Activated T-cell treated with anti-CD3 and anti-CD28 coated beads, Interleukin-2, amount 50 U/mL, for 24 hours (primary cell): Measurements from ENCODE around the gene UBL4B.
A peak's percentile ranks its signal among the peaks of the same experiment; 100 is the strongest.

ENCODE experiments used
- DNase-seq: peaks from one replicate; pipeline ENCODE4 v3.0.0-alpha.2; 2020
- H3K27ac Mint-ChIP-seq: 2 replicates; pipeline ENCODE4 v1.8.0; 2020; ENCODE audit warnings: mild to moderate bottlenecking, mixed read lengths
- H3K27me3 Mint-ChIP-seq: 2 replicates; pipeline ENCODE4 v1.8.0; 2020; ENCODE audit warnings: mixed read lengths
- H3K36me3 Mint-ChIP-seq: 2 replicates; pipeline ENCODE4 v1.8.0; 2020; ENCODE audit warnings: low read depth, mixed read lengths
- H3K4me1 Mint-ChIP-seq: 2 replicates; pipeline ENCODE4 v1.8.0; 2020; ENCODE audit warnings: low read depth, mixed read lengths
- H3K4me3 Mint-ChIP-seq: 2 replicates; pipeline ENCODE4 v1.8.0; 2020; ENCODE audit warnings: mild to moderate bottlenecking, moderate library complexity, mixed read lengths
- H3K9me3 Mint-ChIP-seq: 2 replicates; pipeline ENCODE4 v1.8.0; 2020; ENCODE audit warnings: mixed read lengths

UBL4B gene

GRCh38 chr1:110112143-110112542 is at the start of gene UBL4B:
Gene UBL4B, plus strand, starts transcription at chr1:110112443. Its CDS starts 92 bp downstream, at chr1:110112535.
- no peaks in the 10 kb centered on the region for H3K4me1 Mint-ChIP-seq
- H3K9me3 Mint-ChIP-seq: no peaks in the 10 kb centered on the region
- H3K36me3 Mint-ChIP-seq: no peaks in the 10 kb centered on the region
- DNase-seq: no peak
- H3K4me3 Mint-ChIP-seq: no peak within 1 kb of the TSS
- H3K27ac Mint-ChIP-seq: no peak within 1 kb of the TSS
- peaks cover 25% of the 10 kb centered on the region for H3K27me3 Mint-ChIP-seq

GRCh38 chr1:110062612-110063011 is 49.6 kb upstream of the UBL4B start:
- H3K4me3 Mint-ChIP-seq: no peak overlapping the region
- no peak for DNase-seq
- H3K27me3 Mint-ChIP-seq: peaks cover 19% of the 10 kb centered on the region
- H3K36me3 Mint-ChIP-seq: peaks cover 36% of the 10 kb centered on the region
- no peaks in the 10 kb centered on the region for H3K4me1 Mint-ChIP-seq
- H3K9me3 Mint-ChIP-seq: no peaks in the 10 kb centered on the region
- H3K27ac Mint-ChIP-seq: no peak overlapping the region

GRCh38 chr1:110063781-110064180 is 48.5 kb upstream of the UBL4B start:
- Mint-ChIP-seq H3K27ac (no peak overlapping the region), H3K9me3 (no peaks in the 10 kb centered on the region), H3K4me1 (peaks cover 9% of the 10 kb centered on the region), H3K27me3 (peaks cover 30% of the 10 kb centered on the region), H3K36me3 (peaks cover 26% of the 10 kb centered on the region), H3K4me3 (no peak overlapping the region)
- DNase-seq: no peak

- DNase-seq: no peak
- H3K27me3 Mint-ChIP-seq: peaks cover 40% of the 10 kb centered on the region
- peaks cover 16% of the 10 kb centered on the region for H3K4me1 Mint-ChIP-seq
- no peak overlapping the region for H3K4me3 Mint-ChIP-seq
- H3K9me3 Mint-ChIP-seq: no peaks in the 10 kb centered on the region
- peaks cover 19% of the 10 kb centered on the region for H3K36me3 Mint-ChIP-seq
- H3K27ac Mint-ChIP-seq: no peak overlapping the region
Observed at GRCh38 chr1:110064576-110065337, 47.5 kb upstream of the UBL4B start.

- H3K4me3 Mint-ChIP-seq: no peak overlapping the region
- H3K27ac Mint-ChIP-seq: no peak overlapping the region
- H3K36me3 Mint-ChIP-seq: peaks cover 10% of the 10 kb centered on the region
- no peaks in the 10 kb centered on the region for H3K9me3 Mint-ChIP-seq
- DNase-seq: no peak
- H3K27me3 Mint-ChIP-seq: peaks cover 46% of the 10 kb centered on the region
- peaks cover 18% of the 10 kb centered on the region for H3K4me1 Mint-ChIP-seq
Observed at GRCh38 chr1:110065841-110066240, 46.4 kb upstream of the UBL4B start.

GRCh38 chr1:110067479-110067892 is 44.8 kb upstream of the UBL4B start:
- H3K4me1 Mint-ChIP-seq: peaks cover 18% of the 10 kb centered on the region
- H3K27me3 Mint-ChIP-seq: peaks cover 62% of the 10 kb centered on the region
- H3K27ac Mint-ChIP-seq: no peak overlapping the region
- H3K36me3 Mint-ChIP-seq: no peaks in the 10 kb centered on the region
- peak; percentile 41 for DNase-seq
- no peak overlapping the region for H3K4me3 Mint-ChIP-seq
- H3K9me3 Mint-ChIP-seq: no peaks in the 10 kb centered on the region

- peaks cover 66% of the 10 kb centered on the region for H3K27me3 Mint-ChIP-seq
- H3K4me1 Mint-ChIP-seq: peaks cover 18% of the 10 kb centered on the region
- H3K27ac Mint-ChIP-seq: peak overlapping the region; percentile 6
- no peaks in the 10 kb centered on the region for H3K36me3 Mint-ChIP-seq
- no peaks in the 10 kb centered on the region for H3K9me3 Mint-ChIP-seq
- peak overlapping the region; percentile 32 for H3K4me3 Mint-ChIP-seq
- DNase-seq: peak; percentile 48
Observed at GRCh38 chr1:110067893-110068645, 44.2 kb upstream of the UBL4B start.

- H3K4me3 Mint-ChIP-seq: peak overlapping the region; percentile 32
- peaks cover 18% of the 10 kb centered on the region for H3K4me1 Mint-ChIP-seq
- no peaks in the 10 kb centered on the region for H3K36me3 Mint-ChIP-seq
- H3K27ac Mint-ChIP-seq: peak overlapping the region; percentile 6
- H3K27me3 Mint-ChIP-seq: peaks cover 73% of the 10 kb centered on the region
- DNase-seq: peak; percentile 57
- no peaks in the 10 kb centered on the region for H3K9me3 Mint-ChIP-seq
Observed at GRCh38 chr1:110068646-110069403, 43.4 kb upstream of the UBL4B start.

- H3K27ac Mint-ChIP-seq: no peak overlapping the region
- H3K36me3 Mint-ChIP-seq: no peaks in the 10 kb centered on the region
- H3K27me3 Mint-ChIP-seq: peaks cover 77% of the 10 kb centered on the region
- H3K4me3 Mint-ChIP-seq: peak overlapping the region; percentile 35
- H3K4me1 Mint-ChIP-seq: peaks cover 18% of the 10 kb centered on the region
- no peaks in the 10 kb centered on the region for H3K9me3 Mint-ChIP-seq
- DNase-seq: peak; percentile 50
Observed at GRCh38 chr1:110069404-110070281, 42.6 kb upstream of the UBL4B start.

- Mint-ChIP-seq H3K4me3 (peak overlapping the region; percentile 35), H3K9me3 (no peaks in the 10 kb centered on the region), H3K27ac (no peak overlapping the region), H3K27me3 (peaks cover 77% of the 10 kb centered on the region), H3K36me3 (no peaks in the 10 kb centered on the region), H3K4me1 (peaks cover 18% of the 10 kb centered on the region)
- no peak for DNase-seq
Observed at GRCh38 chr1:110070282-110070669, 42.0 kb upstream of the UBL4B start.

GRCh38 chr1:110070671-110071242 is 41.5 kb upstream of the UBL4B start, which contains the start of gene ALX3:
Gene ALX3, minus strand, starts transcription at chr1:110070672. Its CDS starts 60 bp downstream, at chr1:110070612.
- Mint-ChIP-seq H3K27ac (no peak within 1 kb of the TSS), H3K36me3 (no peaks in the 10 kb centered on the region), H3K27me3 (peaks cover 81% of the 10 kb centered on the region), H3K4me1 (peaks cover 18% of the 10 kb centered on the region), H3K9me3 (no peaks in the 10 kb centered on the region), H3K4me3 (peak within 1 kb of the TSS; percentile 35)
- no peak for DNase-seq

GRCh38 chr1:110074166-110074565 is 38.1 kb upstream of the UBL4B start:
- Mint-ChIP-seq H3K4me3 (no peak overlapping the region), H3K27me3 (peaks cover 55% of the 10 kb centered on the region), H3K4me1 (peaks cover 6% of the 10 kb centered on the region), H3K9me3 (no peaks in the 10 kb centered on the region), H3K27ac (no peak overlapping the region), H3K36me3 (no peaks in the 10 kb centered on the region)
- no peak for DNase-seq

GRCh38 chr1:110076789-110077500 is 35.3 kb upstream of the UBL4B start:
- Mint-ChIP-seq H3K27me3 (peaks cover 50% of the 10 kb centered on the region), H3K4me1 (no peaks in the 10 kb centered on the region)
- no peak for DNase-seq

More at GRCh38 chr1:110076789-110077500, 35.3 kb upstream of the UBL4B start:
- Mint-ChIP-seq H3K4me3 (no peak overlapping the region), H3K27ac (no peak overlapping the region), H3K9me3 (no peaks in the 10 kb centered on the region), H3K36me3 (no peaks in the 10 kb centered on the region)
